ENCODE measurements around the gene CD44.

The CD44 gene

DNA sequence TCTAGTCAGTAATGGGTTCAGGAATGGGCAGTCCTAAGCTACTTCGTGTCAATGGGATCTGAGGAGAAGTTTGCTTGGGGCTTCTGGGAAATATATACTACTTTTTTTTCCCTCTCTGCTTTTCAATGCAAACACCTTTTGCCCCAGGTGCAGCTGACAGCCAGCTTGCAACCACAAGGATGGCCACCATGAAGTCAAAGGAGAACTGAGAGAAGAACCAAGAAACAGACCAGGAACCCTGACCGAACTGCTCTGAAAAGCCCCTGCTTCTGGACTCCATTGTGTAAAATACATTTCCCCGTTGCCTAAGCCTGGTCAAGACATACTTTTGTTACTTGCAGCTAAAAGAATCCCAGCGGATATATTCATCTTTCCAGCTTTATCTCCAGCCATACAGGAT, 20.1 kb upstream of the CD44 start:
- DNase-seq (ENCODE audit: low read depth) = peak; percentile 74
- H3K4me3 ChIP-seq (ENCODE audit: low read depth, low read length) = no peak overlapping the region
- TF ChIP-seq, protein P1, sequence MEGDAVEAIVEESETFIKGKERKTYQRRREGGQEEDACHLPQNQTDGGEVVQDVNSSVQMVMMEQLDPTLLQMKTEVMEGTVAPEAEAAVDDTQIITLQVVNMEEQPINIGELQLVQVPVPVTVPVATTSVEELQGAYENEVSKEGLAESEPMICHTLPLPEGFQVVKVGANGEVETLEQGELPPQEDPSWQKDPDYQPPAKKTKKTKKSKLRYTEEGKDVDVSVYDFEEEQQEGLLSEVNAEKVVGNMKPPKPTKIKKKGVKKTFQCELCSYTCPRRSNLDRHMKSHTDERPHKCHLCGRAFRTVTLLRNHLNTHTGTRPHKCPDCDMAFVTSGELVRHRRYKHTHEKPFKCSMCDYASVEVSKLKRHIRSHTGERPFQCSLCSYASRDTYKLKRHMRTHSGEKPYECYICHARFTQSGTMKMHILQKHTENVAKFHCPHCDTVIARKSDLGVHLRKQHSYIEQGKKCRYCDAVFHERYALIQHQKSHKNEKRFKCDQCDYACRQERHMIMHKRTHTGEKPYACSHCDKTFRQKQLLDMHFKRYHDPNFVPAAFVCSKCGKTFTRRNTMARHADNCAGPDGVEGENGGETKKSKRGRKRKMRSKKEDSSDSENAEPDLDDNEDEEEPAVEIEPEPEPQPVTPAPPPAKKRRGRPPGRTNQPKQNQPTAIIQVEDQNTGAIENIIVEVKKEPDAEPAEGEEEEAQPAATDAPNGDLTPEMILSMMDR (IDR thresholded peaks at IDR 0.05; ENCODE audit: low read depth, low read length, missing control alignments) = no peak

DNA sequence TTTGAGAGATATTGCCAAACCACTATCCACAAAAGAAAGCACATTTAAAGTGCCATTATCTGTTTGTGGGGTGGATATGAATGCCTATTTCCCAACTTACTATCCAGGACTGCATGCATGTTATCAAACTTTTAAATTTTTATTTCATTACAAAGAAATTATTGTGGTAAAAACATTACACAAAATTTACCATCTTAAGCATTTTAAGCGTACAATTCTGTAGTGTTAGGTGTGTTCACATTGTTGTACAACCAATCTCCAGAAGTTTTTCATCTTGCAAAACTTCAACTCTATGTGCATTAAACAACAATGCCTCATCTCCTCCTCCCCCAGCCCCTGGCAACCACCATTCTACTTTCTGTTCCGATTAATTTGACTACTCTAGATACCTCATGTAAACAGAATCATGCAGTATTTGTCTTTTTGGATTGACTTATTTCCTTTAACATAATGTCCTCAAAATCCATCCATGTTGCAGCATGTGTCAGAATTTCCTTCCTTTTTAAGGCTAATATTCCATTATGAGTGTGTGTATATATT, 17.6 kb upstream of the CD44 start:
- no peak for DNase-seq (ENCODE audit: low read depth)
- TF ChIP-seq, protein P1 (IDR thresholded peaks at IDR 0.05; ENCODE audit: low read depth, low read length, missing control alignments) = no peak
- H3K4me3 ChIP-seq (ENCODE audit: low read depth, low read length) = no peak overlapping the region

DNA sequence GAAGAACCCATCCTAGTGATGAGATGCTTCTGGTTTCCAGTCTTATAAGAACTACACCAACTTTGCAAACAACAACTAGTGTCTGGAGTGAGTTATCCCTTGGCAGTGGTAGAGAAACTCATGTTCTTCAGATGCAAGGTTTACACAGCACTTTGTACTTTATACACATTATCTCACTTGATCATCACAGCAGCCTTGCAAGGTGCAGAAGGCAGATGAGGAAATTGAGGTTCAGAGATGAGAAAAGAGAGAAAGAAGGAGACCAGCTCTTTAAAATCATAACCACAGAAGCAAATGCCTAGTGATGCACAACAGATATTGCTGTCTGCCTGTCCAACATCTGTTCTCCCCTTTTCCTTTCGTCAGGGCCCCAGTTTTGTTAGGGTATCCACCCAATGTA, 16.7 kb upstream of the CD44 start:
- no peak for DNase-seq (ENCODE audit: low read depth)
- no peak overlapping the region for H3K4me3 ChIP-seq (ENCODE audit: low read depth, low read length)
- TF ChIP-seq, protein P1 (IDR thresholded peaks at IDR 0.05; ENCODE audit: low read depth, low read length, missing control alignments) = no peak

DNA sequence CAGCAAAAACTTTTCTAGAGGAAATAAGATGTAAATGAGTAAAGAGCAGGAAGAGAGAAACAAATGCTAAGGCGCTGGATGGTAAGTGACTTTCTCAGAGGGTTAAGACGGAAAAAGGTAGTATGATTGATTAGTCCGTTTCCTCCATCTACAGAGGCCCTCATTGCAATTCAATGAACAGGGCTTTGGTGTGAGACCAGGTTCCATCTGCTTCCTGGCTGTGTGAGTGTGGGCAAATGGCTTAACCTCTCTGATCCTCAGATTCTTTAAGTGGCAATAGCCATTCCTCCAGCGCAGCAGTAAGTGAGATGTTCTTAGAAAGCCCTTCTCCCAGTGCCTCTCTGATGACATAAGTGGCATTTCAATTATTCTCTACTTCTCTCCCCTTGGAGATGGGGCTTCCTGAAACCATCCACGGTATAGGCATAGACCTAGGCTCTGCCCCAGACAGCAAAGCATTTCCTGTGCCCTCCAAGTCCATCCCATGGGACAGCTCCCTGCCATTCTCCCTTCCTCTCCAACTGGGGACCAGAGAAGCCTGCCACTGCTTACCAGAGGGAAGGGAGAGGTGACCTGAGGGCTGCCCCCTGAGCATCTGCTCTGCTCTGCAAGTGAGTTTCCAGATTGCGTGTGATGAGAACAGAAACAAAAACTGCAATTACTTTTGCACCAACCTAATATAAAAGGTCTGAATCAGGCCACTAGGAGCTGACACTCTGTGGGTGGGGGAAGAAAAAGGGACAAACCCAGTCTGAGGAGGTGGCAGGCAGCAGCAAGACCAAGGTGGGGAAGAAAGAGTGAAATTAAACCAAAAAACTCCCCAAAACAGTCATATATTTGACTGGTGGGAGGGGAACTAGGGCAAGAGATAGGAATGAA, 12.7 kb upstream of the CD44 start:
- peak; percentile 87 for DNase-seq (ENCODE audit: low read depth)
- TF ChIP-seq, protein P1 (IDR thresholded peaks at IDR 0.05; ENCODE audit: low read depth, low read length, missing control alignments) = peak; percentile 37
- peak overlapping the region; percentile 20; the same call in 1 of the 2 replicates for H3K4me3 ChIP-seq (ENCODE audit: low read depth, low read length)

DNA sequence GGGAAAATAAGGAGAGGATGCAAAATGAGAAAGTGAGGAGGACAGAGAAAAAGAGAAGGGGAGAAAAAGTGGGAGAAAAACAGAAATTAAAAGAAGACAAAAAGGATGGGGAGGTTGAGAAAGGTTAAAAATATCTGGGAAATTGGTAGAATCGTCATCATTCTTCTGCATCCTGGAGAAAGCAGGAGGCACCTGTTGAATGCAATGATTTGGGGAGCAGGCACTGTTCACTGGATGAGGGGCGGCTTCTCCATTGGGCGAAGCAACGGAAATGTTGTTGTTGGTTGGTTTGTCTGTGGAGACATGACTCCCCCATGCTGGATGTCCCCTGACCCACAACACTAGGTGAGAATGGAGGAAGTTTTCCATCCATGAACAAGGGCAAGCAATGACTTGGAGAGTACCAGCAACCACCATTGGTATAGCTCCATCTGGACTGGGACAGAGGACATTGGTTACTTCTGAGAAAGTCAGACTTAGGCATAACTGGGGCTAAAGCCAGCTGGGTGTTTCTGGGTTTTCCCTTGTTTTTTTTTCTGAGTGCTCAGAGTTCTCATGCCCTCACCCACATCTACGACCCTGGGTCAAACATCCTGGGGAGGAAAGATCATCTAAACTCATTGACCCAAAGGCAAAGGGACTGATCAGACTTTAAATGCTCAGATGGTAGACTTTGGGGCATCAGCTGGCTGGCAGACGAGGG, 11.9 kb upstream of the CD44 start:
- no peak overlapping the region for H3K4me3 ChIP-seq (ENCODE audit: low read depth, low read length)
- TF ChIP-seq, protein P1 (IDR thresholded peaks at IDR 0.05; ENCODE audit: low read depth, low read length, missing control alignments) = no peak
- DNase-seq (ENCODE audit: low read depth) = no peak

DNA sequence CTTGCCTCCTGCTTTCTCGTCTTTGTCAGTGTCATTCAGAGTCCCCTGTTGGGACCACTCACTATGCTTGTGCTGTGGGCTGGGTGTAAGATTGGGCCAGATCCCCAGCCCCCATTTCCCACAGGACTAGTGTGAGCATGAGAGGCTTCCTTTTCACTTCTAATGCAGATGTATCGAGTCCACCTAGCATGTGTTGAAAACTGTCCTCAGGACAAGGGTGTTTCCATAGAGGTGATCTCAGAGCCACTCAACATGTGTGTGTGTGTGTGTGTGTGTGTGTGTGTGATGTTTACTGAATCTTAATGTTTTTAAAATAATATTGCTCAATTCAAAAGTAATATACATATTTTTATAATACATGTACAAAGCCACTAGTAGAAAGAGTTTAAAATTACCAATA, 11.4 kb upstream of the CD44 start:
- TF ChIP-seq, protein P1 (IDR thresholded peaks at IDR 0.05; ENCODE audit: low read depth, low read length, missing control alignments) = no peak
- no peak for DNase-seq (ENCODE audit: low read depth)
- no peak overlapping the region for H3K4me3 ChIP-seq (ENCODE audit: low read depth, low read length)
